ENCODE data around the gene DLG2. TPM values are rescaled to one million over a fixed set of nuclear protein-coding genes. Genes with fewer than 3 reads are reported as not detected.

Gene DLG2
- total and polyA plus RNA-seq, 2 of the 8 experiments (the other 6 are each of a cell fraction or from before 2014, with no cell fraction given) = 1.7 to 14.3 TPM

GRCh38 chr11:84145616-84146185 is 1481.4 kb downstream of the DLG2 start (continued):
- TF ChIP-seq SIN3A (conservative IDR thresholded peaks at IDR 0.05 in 1 of 2, IDR thresholded peaks at IDR 0.05 in 1 of 2; ENCODE audit: low read depth in 1 of 2, low read length in 2 of 2) (no peak), POLR2A (IDR thresholded peaks at IDR 0.05; ENCODE audit: control extremely low read depth in 1 of 2, low read depth in 2 of 2, low read length in 2 of 2) (no peak), PHF8 (conservative IDR thresholded peaks at IDR 0.05; ENCODE audit: low read depth, low read length) (no peak)
